Progenitor cell of endocrine pancreas (in vitro differentiated cells): ENCODE measurements around the gene ENTREP1. TPM values are rescaled to one million over a fixed set of nuclear protein-coding genes. Genes with fewer than 3 reads are reported as not detected.

ENCODE experiments used
- DNase-seq: peaks from one replicate; pipeline ENCODE4 v3.0.0; 2021; ENCODE audit warnings: low spot score; ENCODE audit not compliant: unreplicated experiment
- H3K27ac Mint-ChIP-seq: 2 replicates; pipeline ENCODE4 v1.8.0; 2021; ENCODE audit warnings: mild to moderate bottlenecking, moderate library complexity, mixed read lengths
- H3K27me3 Mint-ChIP-seq: 2 replicates; pipeline ENCODE4 v1.8.0; 2021; ENCODE audit warnings: mixed read lengths
- H3K36me3 Mint-ChIP-seq: 2 replicates; pipeline ENCODE4 v1.8.0; 2022; ENCODE audit warnings: mixed read lengths; ENCODE audit not compliant: insufficient read depth
- H3K4me1 Mint-ChIP-seq: 2 replicates; pipeline ENCODE4 v1.8.0; 2021; ENCODE audit warnings: low read depth, mixed read lengths
- H3K4me3 Mint-ChIP-seq: 2 replicates; pipeline ENCODE4 v1.8.0; 2021; ENCODE audit warnings: low read depth, mild to moderate bottlenecking, moderate library complexity, mixed read lengths
- H3K9me3 Mint-ChIP-seq: 2 replicates; pipeline ENCODE4 v1.8.0; 2021; ENCODE audit warnings: low read depth, mixed read lengths
- total RNA-seq: library from RNA; stranded (reverse); gene quantifications from 2 replicates; pipeline ENCODE4 v1.2.1, GENCODE V29; 2021
- TF ChIP-seq, protein P1 (sequence below): fragments of 200-600 bp; sonication (generic); IDR thresholded peaks from one replicate; pipeline ENCODE4 v1.5.0; 2021; ENCODE audit warnings: antibody characterized with exemption, mild to moderate bottlenecking; ENCODE audit not compliant: unreplicated experiment

Gene ENTREP1
- total RNA-seq, 1 donor from 2014 or later = 3.6 TPM

GRCh38 chr9:69391946-69392345 lies 66.9 kb downstream of the ENTREP1 start:
- Mint-ChIP-seq H3K9me3 (no peaks in the 10 kb centered on the region), H3K27ac (no peak overlapping the region), H3K4me3 (no peak overlapping the region), H3K4me1 (no peaks in the 10 kb centered on the region), H3K27me3 (no peaks in the 10 kb centered on the region), H3K36me3 (no peaks in the 10 kb centered on the region)
- no peak for DNase-seq
- TF ChIP-seq, protein P1, sequence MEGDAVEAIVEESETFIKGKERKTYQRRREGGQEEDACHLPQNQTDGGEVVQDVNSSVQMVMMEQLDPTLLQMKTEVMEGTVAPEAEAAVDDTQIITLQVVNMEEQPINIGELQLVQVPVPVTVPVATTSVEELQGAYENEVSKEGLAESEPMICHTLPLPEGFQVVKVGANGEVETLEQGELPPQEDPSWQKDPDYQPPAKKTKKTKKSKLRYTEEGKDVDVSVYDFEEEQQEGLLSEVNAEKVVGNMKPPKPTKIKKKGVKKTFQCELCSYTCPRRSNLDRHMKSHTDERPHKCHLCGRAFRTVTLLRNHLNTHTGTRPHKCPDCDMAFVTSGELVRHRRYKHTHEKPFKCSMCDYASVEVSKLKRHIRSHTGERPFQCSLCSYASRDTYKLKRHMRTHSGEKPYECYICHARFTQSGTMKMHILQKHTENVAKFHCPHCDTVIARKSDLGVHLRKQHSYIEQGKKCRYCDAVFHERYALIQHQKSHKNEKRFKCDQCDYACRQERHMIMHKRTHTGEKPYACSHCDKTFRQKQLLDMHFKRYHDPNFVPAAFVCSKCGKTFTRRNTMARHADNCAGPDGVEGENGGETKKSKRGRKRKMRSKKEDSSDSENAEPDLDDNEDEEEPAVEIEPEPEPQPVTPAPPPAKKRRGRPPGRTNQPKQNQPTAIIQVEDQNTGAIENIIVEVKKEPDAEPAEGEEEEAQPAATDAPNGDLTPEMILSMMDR = no peak

GRCh38 chr9:69392826-69393225 lies 67.8 kb downstream of the ENTREP1 start:
- Mint-ChIP-seq H3K27me3 (no peaks in the 10 kb centered on the region), H3K4me1 (no peaks in the 10 kb centered on the region), H3K27ac (no peak overlapping the region), H3K4me3 (no peak overlapping the region), H3K36me3 (no peaks in the 10 kb centered on the region), H3K9me3 (no peaks in the 10 kb centered on the region)
- no peak for DNase-seq
- TF ChIP-seq, protein P1 = no peak

DNA sequence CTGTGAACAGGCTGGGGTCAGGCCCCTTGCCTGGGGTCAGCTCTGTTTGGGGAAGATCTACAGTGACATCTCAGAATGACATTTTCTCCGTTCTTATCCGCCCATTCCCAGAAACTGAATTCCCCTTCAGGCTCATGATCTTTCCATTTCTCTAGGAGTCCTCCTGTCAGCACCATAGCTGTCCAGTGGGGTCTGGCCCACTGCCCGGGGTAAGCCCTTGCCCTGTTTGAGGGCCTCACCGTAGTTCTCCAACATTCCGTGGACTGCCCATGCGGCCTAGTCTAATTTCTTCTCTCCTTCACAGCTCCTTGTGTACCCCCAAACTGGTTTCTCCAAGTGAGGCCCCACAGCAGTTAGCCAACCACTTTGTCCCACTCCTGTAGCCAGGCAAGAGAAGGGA lies 68.4 kb downstream of the ENTREP1 start:
- no peak overlapping the region for H3K27ac Mint-ChIP-seq
- no peaks in the 10 kb centered on the region for H3K9me3 Mint-ChIP-seq
- no peaks in the 10 kb centered on the region for H3K4me1 Mint-ChIP-seq
- no peaks in the 10 kb centered on the region for H3K36me3 Mint-ChIP-seq
- no peak overlapping the region for H3K4me3 Mint-ChIP-seq
- TF ChIP-seq, protein P1 = no peak
- no peak for DNase-seq
- H3K27me3 Mint-ChIP-seq = no peaks in the 10 kb centered on the region

DNA sequence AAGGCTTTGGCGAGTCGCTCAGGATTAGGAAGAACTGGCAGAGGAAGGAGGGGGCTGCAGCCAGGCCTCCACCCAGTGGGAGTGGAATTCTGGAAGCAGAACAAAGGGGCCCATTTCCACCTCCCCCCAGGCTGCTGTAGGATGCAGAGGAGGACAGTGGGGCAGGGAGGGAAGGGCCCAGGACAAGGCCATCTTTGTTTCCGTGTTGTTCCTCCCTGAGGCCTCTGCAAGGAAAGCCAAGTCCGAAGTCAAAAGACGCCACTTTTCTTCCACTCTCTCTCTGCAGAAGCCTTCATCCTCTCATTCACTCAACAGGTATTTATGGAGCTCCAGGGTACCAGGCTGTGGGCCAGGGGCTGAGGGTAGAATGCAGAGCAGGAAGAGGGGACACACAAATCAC lies 70.7 kb downstream of the ENTREP1 start:
- H3K9me3 Mint-ChIP-seq = peaks cover 1% of the 10 kb centered on the region
- TF ChIP-seq, protein P1 = no peak
- DNase-seq = no peak
- H3K27me3 Mint-ChIP-seq = no peaks in the 10 kb centered on the region
- no peak overlapping the region for H3K4me3 Mint-ChIP-seq
- H3K36me3 Mint-ChIP-seq = no peaks in the 10 kb centered on the region
- H3K27ac Mint-ChIP-seq = no peak overlapping the region
- H3K4me1 Mint-ChIP-seq = no peaks in the 10 kb centered on the region

DNA sequence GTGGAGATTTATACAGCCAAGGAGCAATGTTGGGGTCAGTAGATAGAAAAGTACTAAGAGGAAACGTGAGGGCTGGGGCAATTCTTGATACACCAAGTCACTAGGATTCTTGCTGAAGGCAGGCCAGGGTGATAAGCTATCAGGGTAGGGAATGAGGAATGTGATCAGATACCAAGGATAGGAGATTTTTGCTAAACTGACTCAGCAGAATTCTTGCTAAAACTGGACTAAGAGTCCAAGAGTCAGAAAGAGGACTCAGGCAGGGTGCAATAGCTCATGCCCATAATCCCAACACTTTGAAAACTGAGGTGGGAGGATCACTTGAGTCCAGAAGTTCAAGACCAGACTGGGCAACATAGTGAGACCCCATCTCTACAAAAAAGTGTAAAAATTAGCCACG lies 71.7 kb downstream of the ENTREP1 start:
- no peaks in the 10 kb centered on the region for H3K27me3 Mint-ChIP-seq
- H3K4me3 Mint-ChIP-seq = no peak overlapping the region
- TF ChIP-seq, protein P1 = no peak
- no peaks in the 10 kb centered on the region for H3K4me1 Mint-ChIP-seq
- no peak overlapping the region for H3K27ac Mint-ChIP-seq
- no peaks in the 10 kb centered on the region for H3K36me3 Mint-ChIP-seq
- peaks cover 4% of the 10 kb centered on the region for H3K9me3 Mint-ChIP-seq
- DNase-seq = no peak
